Measurements from ENCODE around the gene GSTM1. TPM values are rescaled to one million over a fixed set of nuclear protein-coding genes. Genes with fewer than 3 reads are reported as not detected.

Gene GSTM1
- total and polyA plus RNA-seq, 2 of the 8 experiments (the other 6 are each of a cell fraction or from before 2014, with no cell fraction given) = 16.7 to 42.5 TPM

- TF ChIP-seq KDM5A (IDR thresholded peaks at IDR 0.05; ENCODE audit: low read length) (no peak), CHD1 (IDR thresholded peaks at IDR 0.05; ENCODE audit: low read depth, low read length) (no peak), SRF (IDR thresholded peaks at IDR 0.05; ENCODE audit: low read depth, low read length) (no peak), NRF1 (IDR thresholded peaks at IDR 0.05; ENCODE audit: low read depth, low read length) (no peak), EP300 (IDR thresholded peaks at IDR 0.05; ENCODE audit: borderline replicate concordance in 1 of 2, low read depth in 2 of 2, low read length in 2 of 2) (no peak), CTBP2 (IDR thresholded peaks at IDR 0.05; ENCODE audit: borderline replicate concordance, insufficient read depth, insufficient read length, low read length) (no peak), BRCA1 (IDR thresholded peaks at IDR 0.05; ENCODE audit: low read depth, low read length) (no peak)
Measured at GRCh38 chr1:109644670-109645069, 42.9 kb upstream of the GSTM1 start (continued).
